Tibial nerve (tissue), 3 donors: ENCODE results near the gene CC2D2A.

Experiments used
- POLR2A ChIP-seq, 2 donors: fragments of 450-650 bp; IDR thresholded peaks; one replicate each; pipeline ENCODE4 v1.6.1; 2017; ENCODE audit warnings: antibody characterized with exemption in 2 of 2, mild to moderate bottlenecking in 2 of 2, moderate library complexity in 2 of 2
- TF ChIP-seq, protein P1 (sequence below), 5 experiments: fragments of 200-600 bp in 3 of 5; fragments of 450-650 bp in 2 of 5; sonication (generic) in 3 of 5; IDR thresholded peaks; one replicate each; pipeline ENCODE4 v1.5.1; 2016 to 2019; ENCODE audit warnings: antibody characterized with exemption in 5 of 5, mild to moderate bottlenecking in 3 of 5, moderate library complexity in 2 of 5

DNA sequence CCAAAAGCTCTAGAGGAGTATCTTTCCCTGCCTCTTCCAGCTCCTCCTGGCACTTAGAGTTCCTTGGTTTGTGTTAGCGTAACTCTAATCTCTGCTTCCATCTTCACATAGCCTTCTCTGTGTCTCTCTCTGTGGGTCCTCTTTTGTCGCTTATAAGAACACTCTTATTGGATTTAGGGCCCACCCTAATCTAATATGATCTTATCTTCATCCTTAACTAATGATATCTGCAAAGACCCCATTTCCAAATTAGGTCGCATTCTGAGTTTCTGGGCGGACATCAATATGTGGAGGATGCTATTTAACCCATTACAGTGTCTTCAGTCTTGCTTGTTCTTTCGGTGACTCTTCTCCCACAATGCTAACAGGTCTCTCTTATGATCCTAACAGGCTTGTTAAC lies 72.3 kb downstream of the CC2D2A start:
- no peak for TF ChIP-seq POLR2A (IDR thresholded peaks at IDR 0.05)
- TF ChIP-seq, protein P1, sequence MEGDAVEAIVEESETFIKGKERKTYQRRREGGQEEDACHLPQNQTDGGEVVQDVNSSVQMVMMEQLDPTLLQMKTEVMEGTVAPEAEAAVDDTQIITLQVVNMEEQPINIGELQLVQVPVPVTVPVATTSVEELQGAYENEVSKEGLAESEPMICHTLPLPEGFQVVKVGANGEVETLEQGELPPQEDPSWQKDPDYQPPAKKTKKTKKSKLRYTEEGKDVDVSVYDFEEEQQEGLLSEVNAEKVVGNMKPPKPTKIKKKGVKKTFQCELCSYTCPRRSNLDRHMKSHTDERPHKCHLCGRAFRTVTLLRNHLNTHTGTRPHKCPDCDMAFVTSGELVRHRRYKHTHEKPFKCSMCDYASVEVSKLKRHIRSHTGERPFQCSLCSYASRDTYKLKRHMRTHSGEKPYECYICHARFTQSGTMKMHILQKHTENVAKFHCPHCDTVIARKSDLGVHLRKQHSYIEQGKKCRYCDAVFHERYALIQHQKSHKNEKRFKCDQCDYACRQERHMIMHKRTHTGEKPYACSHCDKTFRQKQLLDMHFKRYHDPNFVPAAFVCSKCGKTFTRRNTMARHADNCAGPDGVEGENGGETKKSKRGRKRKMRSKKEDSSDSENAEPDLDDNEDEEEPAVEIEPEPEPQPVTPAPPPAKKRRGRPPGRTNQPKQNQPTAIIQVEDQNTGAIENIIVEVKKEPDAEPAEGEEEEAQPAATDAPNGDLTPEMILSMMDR (IDR thresholded peaks at IDR 0.05), result no peak
